DMS 273 (cell line): Measurements from ENCODE around the gene CELF1.
"Not testable (repeated sequence)": the region's sequence is repeated elsewhere in the genome, so short reads cannot be mapped to it uniquely, and the experiment has no call there.

Source experiments
- DNase-seq: peaks from one replicate; lab custom pipeline; 2025; ENCODE audit not compliant: unreplicated experiment; lab: John Stamatoyannopoulos, UW

The CELF1 gene

GRCh38 chr11:47577460-47578041, 24.6 kb upstream of the CELF1 start:
- peak; percentile 42 for DNase-seq

DNA sequence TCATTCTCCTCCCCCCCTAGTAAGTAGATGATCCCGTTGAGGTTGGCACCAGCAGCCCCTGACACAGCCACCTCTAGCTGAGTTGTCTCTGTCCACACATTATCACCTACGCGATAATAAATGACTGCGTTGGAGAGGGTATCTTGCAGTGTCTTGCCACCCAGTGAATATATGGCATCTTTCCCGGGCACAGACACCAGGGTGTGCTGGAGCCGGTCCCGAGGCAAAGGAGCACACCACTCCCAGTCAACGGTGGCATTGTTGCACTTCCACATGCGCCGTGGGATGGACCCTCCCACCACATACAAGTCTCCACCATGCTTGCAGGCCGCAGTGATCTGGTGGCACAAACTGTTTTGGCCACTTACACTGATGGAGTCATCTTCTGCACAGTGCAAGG, 20.4 kb upstream of the CELF1 start:
- no peak for DNase-seq

DNA sequence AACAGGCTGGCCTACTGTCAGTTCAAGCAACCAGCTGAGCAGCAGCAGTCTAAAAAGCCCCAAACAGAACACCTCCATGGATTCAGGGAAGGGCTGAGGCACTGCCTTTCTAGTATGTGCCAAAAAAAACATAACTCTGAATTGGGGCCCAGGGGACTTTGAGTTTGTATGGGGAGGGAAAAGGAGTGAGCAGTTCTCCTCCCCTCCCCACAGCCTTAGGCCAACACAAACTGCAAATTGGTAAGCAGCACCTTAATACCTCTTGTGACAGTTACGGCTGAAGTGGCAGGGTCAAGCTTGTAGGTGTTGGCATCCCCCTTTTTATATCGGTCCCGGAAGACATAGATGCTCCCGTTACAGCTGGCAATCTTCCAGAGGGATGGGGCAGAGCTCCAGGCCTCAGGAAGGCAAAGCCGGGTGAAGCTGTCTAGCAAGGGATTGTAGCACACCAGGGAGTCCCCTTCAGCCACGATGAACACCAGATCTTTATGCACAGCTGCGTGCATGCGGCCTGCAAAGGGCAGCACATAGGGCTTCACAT, 19.9 kb upstream of the CELF1 start:
- DNase-seq = peak; percentile 63

DNA sequence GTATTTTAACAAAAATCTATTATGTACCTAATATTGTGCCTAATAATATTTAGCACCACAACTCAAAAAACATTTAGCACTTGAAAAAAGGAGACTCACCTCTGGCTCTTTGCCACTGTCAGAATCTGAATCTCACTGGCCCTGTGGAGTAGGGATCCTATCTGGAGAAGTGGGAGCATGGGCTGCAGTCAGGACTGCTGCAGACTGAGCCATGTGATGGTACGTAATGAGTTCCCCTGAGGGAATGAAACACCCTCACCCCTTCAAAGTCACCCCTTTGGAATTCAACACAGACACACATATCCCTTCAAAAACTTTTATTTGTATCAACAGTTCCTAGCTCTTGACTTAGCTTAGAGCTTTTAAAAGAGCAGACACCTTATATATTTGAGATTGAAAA, 19.0 kb upstream of the CELF1 start:
- no peak for DNase-seq

DNA sequence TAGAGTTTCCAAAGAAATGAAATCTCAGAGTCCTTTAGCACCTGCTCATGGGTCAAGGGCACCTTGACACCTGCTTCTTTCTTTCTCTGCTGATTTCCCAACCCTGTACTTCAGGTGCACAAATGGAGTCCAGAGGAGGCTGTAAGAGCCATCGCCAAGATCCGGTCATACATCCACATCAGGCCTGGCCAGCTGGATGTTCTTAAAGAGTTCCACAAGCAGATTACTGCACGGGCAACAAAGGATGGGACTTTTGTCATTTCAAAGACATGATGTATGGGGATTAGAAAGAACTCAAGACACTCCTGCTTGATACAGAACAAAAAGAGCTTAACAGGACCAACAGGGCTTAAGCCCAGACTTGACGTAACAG, 18.4 kb upstream of the CELF1 start:
- DNase-seq = no peak

- DNase-seq = no peak
These were observed 17.9 kb upstream of the CELF1 start for GRCh38 chr11:47570651-47571356.

DNA sequence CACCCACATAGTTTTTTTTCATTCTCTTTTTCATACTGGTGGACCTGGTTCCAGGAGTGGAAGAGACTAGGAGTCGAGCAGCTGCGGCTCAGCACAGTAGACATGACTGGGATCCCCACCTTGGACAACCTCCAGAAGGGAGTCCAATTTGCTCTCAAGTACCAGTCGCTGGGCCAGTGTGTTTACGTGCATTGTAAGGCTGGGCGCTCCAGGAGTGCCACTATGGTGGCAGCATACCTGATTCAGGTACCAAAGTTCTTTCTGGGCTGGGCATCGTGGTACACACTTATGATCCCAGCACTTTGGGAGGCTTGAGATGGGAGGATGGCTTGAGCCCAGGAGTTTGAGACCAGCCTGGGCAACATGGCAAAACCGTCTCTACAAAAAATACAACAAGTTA, 16.7 kb upstream of the CELF1 start:
- DNase-seq = no peak

DNA sequence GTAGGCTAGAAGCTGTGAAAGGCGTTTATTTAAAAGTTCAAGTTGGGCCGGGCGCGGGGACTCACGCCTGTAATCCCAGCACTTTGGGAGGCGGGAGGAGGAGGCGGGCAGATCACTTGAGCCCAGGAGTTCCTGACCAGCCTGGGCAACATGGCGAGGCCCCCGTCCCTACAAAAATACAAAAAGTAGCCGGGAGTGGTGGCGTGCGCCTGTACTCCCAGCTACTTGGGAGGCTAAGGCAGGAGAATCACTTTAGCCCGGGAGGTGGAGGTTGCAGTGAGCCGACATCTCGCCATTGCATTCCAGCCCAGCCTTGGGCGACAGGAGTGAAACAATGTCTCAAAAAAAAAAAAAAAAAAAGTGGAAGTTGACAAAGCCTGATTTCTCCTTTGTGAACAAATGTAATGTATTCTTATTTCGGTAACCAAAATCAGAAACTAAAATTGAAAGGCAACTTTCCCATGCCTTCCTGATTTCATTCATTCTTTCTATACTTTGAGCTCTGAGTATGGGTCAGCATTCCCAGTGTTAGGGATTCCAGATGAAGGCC, 13.3 kb upstream of the CELF1 start:
- no peak for DNase-seq

DNA sequence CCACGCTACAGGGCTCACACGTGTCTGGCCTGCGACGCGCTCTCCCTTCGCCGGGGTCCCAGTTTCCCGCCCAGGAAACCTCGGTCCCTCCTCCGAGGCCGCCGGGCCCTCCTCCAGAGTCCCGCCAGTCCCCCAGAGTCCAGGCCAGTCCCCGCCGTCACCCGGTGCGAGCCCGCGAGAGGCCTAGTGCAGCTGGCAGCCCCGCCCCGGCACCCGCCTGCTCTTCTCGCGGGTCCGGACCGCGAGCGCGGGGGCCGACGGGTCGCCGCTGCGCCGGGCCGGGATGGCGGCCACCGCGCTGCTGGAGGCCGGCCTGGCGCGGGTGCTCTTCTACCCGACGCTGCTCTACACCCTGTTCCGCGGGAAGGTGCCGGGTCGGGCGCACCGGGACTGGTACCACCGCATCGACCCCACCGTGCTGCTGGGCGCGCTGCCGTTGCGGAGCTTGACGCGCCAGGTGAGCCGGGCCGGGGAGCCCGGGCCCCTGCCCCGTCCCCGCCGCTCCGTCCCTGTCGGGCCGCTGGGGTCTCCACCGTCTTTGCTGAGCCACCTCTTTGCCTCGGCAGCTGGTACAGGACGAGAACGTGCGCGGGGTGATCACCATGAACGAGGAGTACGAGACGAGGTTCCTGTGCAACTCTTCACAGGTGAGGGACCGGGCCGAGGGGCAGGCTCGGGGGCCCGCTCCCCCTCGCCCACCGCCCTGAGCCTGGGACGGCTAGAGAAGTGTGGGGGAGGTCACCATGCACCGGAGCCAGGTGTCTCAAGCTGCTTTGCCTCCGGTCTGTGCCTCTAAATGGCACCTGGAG, 12.6 kb upstream of the CELF1 start, which contains the start of gene PTPMT1:
PTPMT1 (plus strand) TSS at position 260 of the 809 bp plus-strand sequence; CDS start at position 284, 24 bp downstream.
- DNase-seq = peak; percentile 80

- no peak for DNase-seq
These were observed 12.0 kb upstream of the CELF1 start for GRCh38 chr11:47564933-47565339.

DNA sequence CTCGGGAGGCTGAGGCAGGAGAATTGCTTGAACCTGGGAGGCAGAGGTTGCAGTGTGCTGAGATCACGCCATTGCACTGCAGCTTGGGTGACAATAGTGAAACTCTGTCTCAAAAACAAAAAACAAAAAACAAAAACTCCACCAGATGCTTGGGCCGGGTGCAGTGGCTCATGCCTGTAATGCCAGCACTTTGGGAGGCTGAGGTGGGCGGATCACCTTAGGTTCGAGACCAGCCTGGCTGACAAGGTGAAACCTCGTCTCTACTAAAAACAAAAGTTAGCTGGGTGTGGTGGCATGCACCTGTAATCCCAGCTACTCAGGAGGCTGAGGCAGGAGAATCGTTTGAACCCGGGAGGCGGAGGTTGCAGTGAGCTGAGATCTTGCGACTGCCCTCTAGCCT, 11.4 kb upstream of the CELF1 start:
- DNase-seq = not testable (repeated sequence)

DNA sequence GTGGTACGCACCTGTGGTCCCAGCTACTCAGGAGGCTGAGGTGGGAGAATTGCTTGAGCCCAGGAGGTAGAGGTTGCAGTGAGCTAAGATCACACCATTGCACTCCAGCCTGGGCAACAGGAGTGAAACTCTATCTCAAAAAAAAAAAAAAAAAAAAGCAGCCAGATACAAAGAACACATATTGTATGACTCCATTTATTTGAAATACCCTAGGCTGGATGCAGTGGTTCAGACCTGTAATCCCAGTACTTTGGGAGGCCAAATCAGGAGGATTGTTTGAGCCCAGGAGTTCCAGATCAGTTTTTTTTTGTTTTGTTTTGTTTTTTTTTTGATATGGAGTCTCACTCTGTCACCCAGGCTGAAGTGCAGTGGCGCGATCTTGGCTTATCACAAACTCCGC, 9.5 kb upstream of the CELF1 start:
- not testable (repeated sequence) for DNase-seq

DNA sequence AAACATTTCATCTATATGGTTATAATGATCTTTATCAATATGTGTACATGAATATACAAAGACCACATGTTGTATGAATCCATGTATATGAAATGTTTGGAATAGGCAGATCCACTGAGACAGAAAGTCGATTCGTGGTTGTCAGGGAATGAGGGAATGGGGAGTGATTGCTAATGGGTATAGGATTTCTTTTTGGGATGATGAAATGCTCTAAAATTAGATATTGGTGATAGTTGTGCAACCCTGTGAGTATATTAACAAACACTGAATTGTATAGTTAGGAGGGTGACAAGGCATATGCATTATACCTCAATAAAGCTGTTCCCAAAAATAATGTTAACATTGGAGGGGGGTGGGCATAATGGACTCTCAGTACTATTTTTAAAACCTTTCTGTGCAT, 7.5 kb upstream of the CELF1 start:
- no peak for DNase-seq

- no peak for DNase-seq
These were observed 5.8 kb upstream of the CELF1 start for GRCh38 chr11:47558695-47559094.

DNA sequence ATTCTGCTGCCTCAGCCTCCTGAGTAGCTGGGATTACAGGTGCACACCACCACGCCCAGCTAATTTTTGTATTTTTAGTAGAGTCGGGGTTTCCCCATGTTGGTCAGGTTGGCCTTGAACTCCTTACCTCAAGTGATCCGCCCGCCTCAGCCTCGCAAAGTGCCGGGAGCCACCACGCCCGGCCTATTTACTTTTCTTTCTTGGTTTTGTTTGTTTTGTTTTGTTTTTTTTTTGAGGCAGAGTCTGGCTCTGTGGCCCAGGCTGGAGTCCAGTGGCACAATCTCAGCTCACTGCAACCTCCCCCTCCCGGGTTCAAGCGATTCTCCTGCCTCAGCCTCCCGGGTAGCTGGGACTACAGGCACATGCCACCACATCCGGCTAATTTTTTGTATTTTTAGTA, 4.1 kb upstream of the CELF1 start:
- DNase-seq = not testable (repeated sequence)

GRCh38 chr11:47553406-47553743, 443 bp upstream of the CELF1 start:
- peak; percentile 79 for DNase-seq

- peak; percentile 54 for DNase-seq
These were observed 821 bp downstream of the CELF1 start for GRCh38 chr11:47552056-47552565.

DNA sequence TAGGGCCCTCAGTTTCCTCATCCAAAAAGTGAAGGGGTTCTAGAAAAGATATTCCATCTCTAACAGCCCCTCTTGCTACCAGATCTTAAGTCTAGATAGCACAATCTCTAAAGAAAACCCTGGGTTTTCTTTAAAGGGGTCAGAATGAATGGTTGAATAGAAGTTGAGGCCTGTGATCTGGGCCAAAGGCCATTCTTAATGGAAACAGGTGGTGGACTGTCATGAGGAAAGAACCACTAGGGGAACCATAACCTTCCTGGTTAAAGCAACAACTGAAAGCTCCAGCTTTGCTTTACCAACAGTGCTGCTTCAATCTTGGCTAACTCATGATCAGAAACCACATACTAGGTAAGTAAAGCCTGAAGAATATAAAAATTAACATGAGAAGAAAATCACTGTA, 1.8 kb downstream of the CELF1 start:
- DNase-seq = peak; percentile 52

GRCh38 chr11:47550288-47551047, 2.5 kb downstream of the CELF1 start:
- DNase-seq = no peak

DNA sequence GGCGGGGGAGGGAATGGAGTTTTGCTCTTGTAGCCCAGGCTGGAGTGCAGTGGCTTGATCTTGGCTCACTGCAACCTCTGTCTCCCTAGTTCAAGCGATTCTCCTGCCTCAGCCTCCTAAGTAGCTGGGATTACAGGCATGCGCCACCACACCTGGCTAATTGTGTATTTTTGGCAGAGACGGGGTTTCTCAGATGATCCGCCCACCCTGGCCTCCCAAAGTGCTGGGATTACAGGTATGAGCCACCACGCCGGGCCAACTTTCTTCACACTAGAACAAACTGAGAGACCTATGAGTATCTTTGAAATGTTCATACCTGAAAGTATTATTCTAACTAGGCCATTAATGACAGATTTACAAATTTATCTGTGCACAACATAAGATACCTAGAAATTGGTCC, 6.7 kb downstream of the CELF1 start:
- not testable (repeated sequence) for DNase-seq

- no peak for DNase-seq
These were observed 7.6 kb downstream of the CELF1 start for GRCh38 chr11:47545298-47545697.
